Measurements from ENCODE around the gene PCDHGB2.
A peak's percentile ranks its signal among the peaks of the same experiment; 100 is the strongest.
"Not testable (repeated sequence)": the region's sequence is repeated elsewhere in the genome, so short reads cannot be mapped to it uniquely, and the experiment has no call there.

The PCDHGB2 gene

GRCh38 chr5:141388661-141389060 is 28.9 kb downstream of the PCDHGB2 start:
- CTCF ChIA-PET, result interaction anchor here (1.5 kb wide), 1 partner anchor 24 kb away, joined by 4 read pairs; the partner anchor contains the start of gene PCDHGA10
- no peak for DNase-seq (ENCODE audit: extremely low spot score)

GRCh38 chr5:141389153-141390042 is 29.6 kb downstream of the PCDHGB2 start:
- POLR2A ChIA-PET, result no interaction called here
- TF ChIP-seq CTCF (IDR thresholded peaks at IDR 0.05; ENCODE audit: control extremely low read depth, extremely low read depth, low read depth, missing control alignments), result no peak
- CTCF ChIA-PET, result interaction anchor here (0.7 to 1.1 kb wide), 2 partner anchors 10 to 61 kb away, joined by 3 read pairs; no protein-coding TSS in a partner anchor
- no peak for DNase-seq (ENCODE audit: extremely low spot score)

More at GRCh38 chr5:141388661-141389060, 28.9 kb downstream of the PCDHGB2 start:
- POLR2A ChIA-PET, result no interaction called here
- no peak for TF ChIP-seq CTCF (IDR thresholded peaks at IDR 0.05; ENCODE audit: control extremely low read depth, extremely low read depth, low read depth, missing control alignments)

DNA sequence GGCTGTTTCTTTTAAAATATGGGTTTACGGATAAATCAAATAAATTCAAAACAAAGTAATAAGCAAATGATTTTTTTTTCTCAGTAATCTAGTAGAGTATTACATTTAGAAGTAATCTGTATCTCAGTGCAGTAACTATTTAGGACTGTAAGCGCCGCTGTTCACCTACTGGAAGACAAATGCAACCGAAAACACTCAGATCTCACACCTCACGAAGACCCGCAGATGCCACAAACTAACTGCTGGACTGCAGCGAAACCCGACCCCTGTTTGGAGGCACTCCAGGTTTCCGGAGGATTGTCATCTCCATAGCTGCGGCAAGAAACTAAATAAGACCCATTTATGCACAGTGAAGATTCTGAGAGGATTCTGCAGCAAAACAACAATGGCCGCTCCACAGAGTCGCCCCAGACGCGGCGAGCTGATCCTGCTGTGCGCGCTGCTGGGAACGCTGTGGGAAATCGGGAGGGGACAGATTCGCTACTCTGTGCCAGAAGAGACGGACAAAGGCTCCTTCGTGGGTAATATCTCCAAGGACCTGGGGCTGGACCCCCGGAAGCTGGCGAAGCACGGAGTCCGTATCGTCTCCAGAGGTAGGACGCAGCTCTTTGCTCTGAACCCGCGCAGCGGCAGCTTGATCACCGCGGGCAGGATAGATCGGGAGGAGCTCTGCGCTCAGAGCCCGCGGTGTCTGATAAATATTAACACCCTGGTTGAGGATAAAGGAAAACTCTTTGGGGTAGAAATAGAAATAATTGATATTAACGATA is 32.8 kb downstream of the PCDHGB2 start, which contains the start of gene PCDHGA8:
Gene PCDHGA8, plus strand, starts transcription at position 205 of the 770 bp plus-strand sequence. Its CDS starts 181 bp downstream, at position 386.
- no peak for TF ChIP-seq CTCF (IDR thresholded peaks at IDR 0.05; ENCODE audit: control extremely low read depth, extremely low read depth, low read depth, missing control alignments)
- no peak for DNase-seq (ENCODE audit: extremely low spot score)
- ChIA-PET CTCF (interaction anchor here (0.7 to 1.6 kb wide), 4 partner anchors 73 to 574 kb away, joined by 3 to 4 read pairs (median 3); no protein-coding TSS in a partner anchor), POLR2A (no interaction called here)

DNA sequence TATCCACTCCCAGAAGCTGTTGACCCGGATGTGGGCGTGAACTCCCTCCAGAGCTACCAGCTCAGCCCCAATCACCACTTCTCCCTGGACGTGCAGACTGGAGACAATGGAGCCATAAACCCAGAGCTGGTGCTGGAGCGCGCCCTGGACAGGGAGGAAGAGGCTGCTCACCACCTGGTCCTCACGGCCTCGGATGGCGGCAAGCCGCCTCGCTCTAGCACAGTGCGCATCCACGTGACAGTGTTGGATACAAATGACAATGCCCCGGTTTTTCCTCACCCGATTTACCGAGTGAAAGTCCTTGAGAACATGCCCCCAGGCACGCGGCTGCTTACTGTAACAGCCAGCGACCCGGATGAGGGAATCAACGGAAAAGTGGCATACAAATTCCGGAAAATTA is 33.5 kb downstream of the PCDHGB2 start:
- DNase-seq (ENCODE audit: extremely low spot score), result no peak
- POLR2A ChIA-PET, result no interaction called here
- CTCF ChIA-PET, result interaction anchor here (0.7 to 1.2 kb wide), 3 partner anchors 165 to 575 kb away, joined by 3 read pairs; no protein-coding TSS in a partner anchor
- no peak for TF ChIP-seq CTCF (IDR thresholded peaks at IDR 0.05; ENCODE audit: control extremely low read depth, extremely low read depth, low read depth, missing control alignments)

GRCh38 chr5:141394401-141395187 is 34.8 kb downstream of the PCDHGB2 start:
- POLR2A ChIA-PET; DNase-seq (ENCODE audit: extremely low spot score): not testable (repeated sequence)
- CTCF ChIA-PET, result interaction anchor here (0.7 to 2.9 kb wide), 4 partner anchors 13 to 75 kb away, joined by 3 to 7 read pairs (median 6); partner anchors contain the start of genes PCDHGB6 and TAF7

GRCh38 chr5:141397756-141398551 is 38.2 kb downstream of the PCDHGB2 start, which contains the start of gene PCDHGB5:
Gene PCDHGB5 (plus strand): TSS chr5:141397947. CDS start chr5:141398128, 181 bp downstream.
- DNase-seq (ENCODE audit: extremely low spot score), result peak; percentile 71

More at GRCh38 chr5:141397756-141398551, 38.2 kb downstream of the PCDHGB2 start, which contains the start of gene PCDHGB5:
- POLR2A ChIA-PET, result not testable (repeated sequence)
- CTCF ChIA-PET, result interaction anchor here (0.7 to 2.9 kb wide), 7 partner anchors 10 to 169 kb away, joined by 3 to 15 read pairs (median 5); partner anchors contain the start of genes PCDHGA10, PCDHGA12, PCDHGB6 and PCDHGB7
- peak; percentile 40 for TF ChIP-seq CTCF (IDR thresholded peaks at IDR 0.05; ENCODE audit: control extremely low read depth, extremely low read depth, low read depth, missing control alignments)

All from GM10248 (cell line).